ENCODE measurements around the gene SELENOI. TPM values are rescaled to one million over a fixed set of nuclear protein-coding genes. Genes with fewer than 3 reads are reported as not detected.

Gene SELENOI
- total RNA-seq, 1 experiment from 2014 or later: 17.6 TPM

DNA sequence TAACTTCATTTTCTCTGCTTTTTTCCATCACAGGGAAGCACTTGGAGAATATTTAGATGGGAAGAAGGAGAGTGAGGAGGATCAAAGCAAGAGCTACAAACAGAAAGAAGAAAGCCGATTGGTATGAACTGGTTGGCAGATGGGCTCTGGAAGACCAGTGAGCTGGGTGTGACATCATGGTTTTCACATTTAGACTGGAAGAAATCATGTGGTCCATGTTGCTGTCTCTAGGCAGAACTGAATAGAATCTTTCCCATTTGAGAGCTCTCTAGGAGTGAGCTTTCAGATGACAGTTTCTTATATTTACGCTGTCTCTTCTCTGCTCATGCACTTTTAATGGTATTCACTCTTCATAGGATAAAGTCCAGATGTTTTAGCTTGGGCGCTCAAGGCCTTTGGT lies 68.4 kb downstream of the SELENOI start:
- H3K36me3 ChIP-seq: no peaks in the 10 kb centered on the region
- H3K27me3 ChIP-seq (replicated peaks): no peaks in the 10 kb centered on the region
- DNase-seq (ENCODE audit: low read depth in 1 of 2, low spot score in 2 of 2): no peak
- H3K4me3 ChIP-seq: no peak overlapping the region
- no peaks in the 10 kb centered on the region for H3K4me1 ChIP-seq (replicated peaks)
- no peaks in the 10 kb centered on the region; the same call in 1 of the 2 replicates for H3K9me3 ChIP-seq (replicated peaks)
- no peak overlapping the region for H3K27ac ChIP-seq

DNA sequence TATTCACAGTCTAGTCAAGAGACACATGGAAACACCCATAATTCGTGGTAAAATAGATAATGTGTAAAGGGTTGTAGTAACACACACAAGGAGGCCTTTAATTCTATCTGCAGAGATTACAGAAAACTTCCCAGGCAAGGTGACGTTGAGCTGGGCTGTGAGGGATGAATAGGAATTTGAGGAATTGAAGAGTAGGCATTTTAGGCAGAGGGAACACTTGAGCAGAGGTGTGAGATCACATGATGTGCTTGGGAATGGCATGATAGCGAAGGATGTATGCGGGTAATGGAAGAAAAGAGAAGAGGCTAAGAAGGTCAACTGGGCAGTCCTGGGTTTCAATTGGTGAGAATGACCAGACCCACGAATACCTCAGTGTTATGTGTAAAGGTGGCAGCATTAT lies 76.0 kb downstream of the SELENOI start:
- H3K27me3 ChIP-seq (replicated peaks): no peaks in the 10 kb centered on the region
- no peak for DNase-seq (ENCODE audit: low read depth in 1 of 2, low spot score in 2 of 2)
- no peak overlapping the region for H3K27ac ChIP-seq
- H3K36me3 ChIP-seq: no peaks in the 10 kb centered on the region
- H3K4me1 ChIP-seq (replicated peaks): no peaks in the 10 kb centered on the region
- no peaks in the 10 kb centered on the region for H3K9me3 ChIP-seq (replicated peaks)
- no peak overlapping the region for H3K4me3 ChIP-seq

DNA sequence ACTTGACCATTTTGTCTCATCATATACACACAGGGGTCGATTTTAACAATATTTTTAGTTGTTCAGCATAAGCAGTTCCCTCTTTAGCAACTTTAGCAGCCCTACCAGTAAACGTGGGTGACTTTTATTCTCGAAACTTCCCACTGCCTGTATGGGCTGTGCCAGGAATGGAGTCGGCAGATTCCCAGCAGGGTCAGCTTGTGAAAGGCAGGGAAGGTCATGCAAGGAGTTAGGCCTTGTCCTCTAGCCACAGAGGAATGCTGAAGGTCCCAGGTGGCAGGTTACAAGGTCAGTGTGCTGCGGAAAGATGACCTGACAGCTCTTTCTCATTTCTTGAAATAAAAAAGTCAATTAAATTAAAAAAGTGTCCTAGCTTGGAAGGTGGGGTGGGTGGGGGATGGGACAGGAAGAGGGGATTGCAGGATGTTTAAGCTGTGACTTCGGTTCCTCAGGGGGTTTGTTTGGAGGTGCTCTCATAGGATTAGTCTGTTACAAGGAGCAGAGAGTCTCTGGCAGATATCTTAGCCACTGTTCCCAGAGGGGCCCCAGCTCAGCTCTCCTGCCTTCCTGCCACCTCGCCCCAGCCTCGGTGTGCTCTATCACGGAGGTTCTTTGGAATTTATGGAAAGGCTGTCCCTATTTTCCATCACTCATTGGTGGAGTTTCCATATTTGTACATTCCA lies 77.1 kb downstream of the SELENOI start:
- H3K36me3 ChIP-seq: no peaks in the 10 kb centered on the region
- no peaks in the 10 kb centered on the region for H3K27me3 ChIP-seq (replicated peaks)
- H3K4me1 ChIP-seq (replicated peaks): no peaks in the 10 kb centered on the region
- H3K9me3 ChIP-seq (replicated peaks): no peaks in the 10 kb centered on the region
- no peak overlapping the region for H3K27ac ChIP-seq
- no peak overlapping the region for H3K4me3 ChIP-seq
- no peak for DNase-seq (ENCODE audit: low read depth in 1 of 2, low spot score in 2 of 2)

- no peak overlapping the region for H3K27ac ChIP-seq
- no peaks in the 10 kb centered on the region for H3K36me3 ChIP-seq
- H3K27me3 ChIP-seq (replicated peaks): no peaks in the 10 kb centered on the region
- no peaks in the 10 kb centered on the region for H3K4me1 ChIP-seq (replicated peaks)
- no peak for DNase-seq (ENCODE audit: low read depth in 1 of 2, low spot score in 2 of 2)
- no peak overlapping the region for H3K4me3 ChIP-seq
- no peaks in the 10 kb centered on the region for H3K9me3 ChIP-seq (replicated peaks)
These were observed 77.8 kb downstream of the SELENOI start for GRCh38 chr2:26423750-26424149.

DNA sequence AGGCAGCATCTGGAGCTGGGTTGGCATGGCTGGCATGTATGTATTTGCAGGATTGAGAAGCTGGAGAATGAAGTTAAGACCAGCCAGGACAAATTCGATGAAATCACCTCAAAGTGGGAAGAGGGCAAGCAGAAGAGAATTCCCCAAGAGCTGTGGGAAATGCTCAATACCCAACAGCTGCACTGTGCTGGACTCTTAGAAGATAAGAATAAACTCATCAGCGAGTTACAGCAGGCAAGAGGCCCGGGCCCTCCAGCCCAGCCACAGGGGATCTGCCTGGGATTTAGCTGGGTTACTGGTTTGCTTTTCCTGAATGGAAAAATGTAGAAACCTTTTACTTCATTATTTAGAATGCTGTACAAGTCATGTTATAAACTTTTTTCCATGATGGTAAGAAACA lies 78.3 kb downstream of the SELENOI start:
- Histone ChIP-seq H3K9me3 (replicated peaks) (no peaks in the 10 kb centered on the region), H3K4me1 (replicated peaks) (no peaks in the 10 kb centered on the region), H3K27ac (no peak overlapping the region), H3K4me3 (no peak overlapping the region), H3K36me3 (no peaks in the 10 kb centered on the region), H3K27me3 (replicated peaks) (no peaks in the 10 kb centered on the region)
- no peak for DNase-seq (ENCODE audit: low read depth in 1 of 2, low spot score in 2 of 2)

GRCh38 chr2:26428846-26429245 lies 82.9 kb downstream of the SELENOI start:
- no peaks in the 10 kb centered on the region for H3K27me3 ChIP-seq (replicated peaks)
- H3K36me3 ChIP-seq: no peaks in the 10 kb centered on the region
- H3K27ac ChIP-seq: no peak overlapping the region
- no peak overlapping the region for H3K4me3 ChIP-seq
- H3K9me3 ChIP-seq (replicated peaks): no peaks in the 10 kb centered on the region
- DNase-seq (ENCODE audit: low read depth in 1 of 2, low spot score in 2 of 2): no peak
- no peaks in the 10 kb centered on the region for H3K4me1 ChIP-seq (replicated peaks)

- DNase-seq (ENCODE audit: low read depth in 1 of 2, low spot score in 2 of 2): no peak
- no peak overlapping the region for H3K4me3 ChIP-seq
These were observed 84.0 kb downstream of the SELENOI start for GRCh38 chr2:26429779-26430578.

DNA sequence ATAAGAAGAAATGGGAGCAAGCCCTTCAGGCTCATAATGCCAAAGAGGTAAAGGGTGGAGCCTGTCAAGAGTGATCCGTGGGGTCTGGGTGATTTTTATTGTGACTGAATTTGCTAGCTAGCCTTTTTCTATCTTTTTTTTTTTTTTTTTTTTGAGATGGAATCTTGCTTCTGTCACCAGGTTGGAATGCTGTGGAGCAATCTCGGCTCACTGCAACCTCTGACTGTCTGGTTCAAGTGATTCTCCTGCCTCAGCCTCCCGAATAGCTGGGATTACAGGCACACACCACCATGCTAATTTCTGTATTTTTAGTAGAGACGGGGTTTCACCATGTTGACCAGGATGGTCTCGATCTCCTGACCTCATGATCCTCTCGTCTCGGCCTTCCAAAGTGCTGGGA lies 84.9 kb downstream of the SELENOI start:
- H3K4me3 ChIP-seq: no peak overlapping the region
- no peak for DNase-seq (ENCODE audit: low read depth in 1 of 2, low spot score in 2 of 2)
- no peak overlapping the region for H3K27ac ChIP-seq
- H3K27me3 ChIP-seq (replicated peaks): no peaks in the 10 kb centered on the region
- no peaks in the 10 kb centered on the region for H3K36me3 ChIP-seq
- no peaks in the 10 kb centered on the region for H3K4me1 ChIP-seq (replicated peaks)
- no peaks in the 10 kb centered on the region for H3K9me3 ChIP-seq (replicated peaks)

More at GRCh38 chr2:26429779-26430578, 84.0 kb downstream of the SELENOI start:
- H3K4me1 ChIP-seq (replicated peaks): no peaks in the 10 kb centered on the region
- no peaks in the 10 kb centered on the region for H3K27me3 ChIP-seq (replicated peaks)
- no peaks in the 10 kb centered on the region for H3K36me3 ChIP-seq
- no peaks in the 10 kb centered on the region for H3K9me3 ChIP-seq (replicated peaks)
- H3K27ac ChIP-seq: no peak overlapping the region

GRCh38 chr2:26432363-26432762 lies 86.4 kb downstream of the SELENOI start:
- no peak for DNase-seq (ENCODE audit: low read depth in 1 of 2, low spot score in 2 of 2)
- no peak overlapping the region for H3K27ac ChIP-seq
- H3K4me3 ChIP-seq: no peak overlapping the region
- no peaks in the 10 kb centered on the region for H3K36me3 ChIP-seq
- no peaks in the 10 kb centered on the region for H3K27me3 ChIP-seq (replicated peaks)
- H3K9me3 ChIP-seq (replicated peaks): no peaks in the 10 kb centered on the region
- H3K4me1 ChIP-seq (replicated peaks): no peaks in the 10 kb centered on the region

DNA sequence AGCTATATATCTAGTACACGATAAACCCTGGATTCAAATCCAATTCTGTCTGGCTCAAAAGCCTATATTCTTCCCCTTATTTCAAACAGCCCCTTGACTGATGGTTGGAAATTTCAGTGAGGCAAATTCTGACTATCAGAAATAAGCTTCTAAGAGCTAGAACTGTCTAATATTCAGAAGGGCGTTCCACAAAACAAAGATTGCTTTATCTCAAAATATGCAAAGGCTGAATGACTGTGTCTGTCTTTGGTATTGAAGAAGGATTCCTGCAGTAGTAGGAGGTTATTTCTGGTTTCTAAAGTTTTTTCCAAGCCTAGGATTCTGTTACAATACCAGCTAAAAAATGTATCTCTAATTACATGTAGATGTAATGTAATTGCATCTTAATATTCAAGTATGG lies 86.9 kb downstream of the SELENOI start:
- no peak for DNase-seq (ENCODE audit: low read depth in 1 of 2, low spot score in 2 of 2)
- H3K27ac ChIP-seq: no peak overlapping the region
- H3K4me1 ChIP-seq (replicated peaks): no peaks in the 10 kb centered on the region
- no peaks in the 10 kb centered on the region for H3K36me3 ChIP-seq
- no peak overlapping the region for H3K4me3 ChIP-seq
- H3K9me3 ChIP-seq (replicated peaks): no peaks in the 10 kb centered on the region
- no peaks in the 10 kb centered on the region for H3K27me3 ChIP-seq (replicated peaks)

DNA sequence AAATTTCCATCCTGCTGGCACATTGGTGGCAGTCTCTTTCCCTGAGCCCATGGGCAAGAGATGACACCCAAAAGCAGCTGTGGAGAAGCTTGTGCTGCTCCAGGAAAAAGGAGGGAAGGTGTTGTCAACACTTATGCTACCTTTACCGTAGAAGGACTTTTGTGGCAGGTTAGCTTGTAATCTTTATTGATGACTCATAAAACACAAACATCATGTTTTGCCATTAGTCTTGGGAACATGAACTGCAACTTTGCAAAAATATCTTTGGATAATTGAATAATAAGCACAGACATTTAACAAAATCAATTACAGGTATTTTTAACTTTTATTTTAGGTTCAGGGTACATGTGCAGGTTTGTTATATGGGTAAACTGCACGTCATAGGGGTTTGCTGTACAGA lies 89.2 kb downstream of the SELENOI start:
- Histone ChIP-seq H3K27ac (no peak overlapping the region), H3K4me3 (no peak overlapping the region), H3K27me3 (replicated peaks) (peaks cover 4% of the 10 kb centered on the region; the same call in 1 of the 2 replicates), H3K36me3 (no peaks in the 10 kb centered on the region), H3K9me3 (replicated peaks) (no peaks in the 10 kb centered on the region), H3K4me1 (replicated peaks) (no peaks in the 10 kb centered on the region)
- no peak for DNase-seq (ENCODE audit: low read depth in 1 of 2, low spot score in 2 of 2)

DNA sequence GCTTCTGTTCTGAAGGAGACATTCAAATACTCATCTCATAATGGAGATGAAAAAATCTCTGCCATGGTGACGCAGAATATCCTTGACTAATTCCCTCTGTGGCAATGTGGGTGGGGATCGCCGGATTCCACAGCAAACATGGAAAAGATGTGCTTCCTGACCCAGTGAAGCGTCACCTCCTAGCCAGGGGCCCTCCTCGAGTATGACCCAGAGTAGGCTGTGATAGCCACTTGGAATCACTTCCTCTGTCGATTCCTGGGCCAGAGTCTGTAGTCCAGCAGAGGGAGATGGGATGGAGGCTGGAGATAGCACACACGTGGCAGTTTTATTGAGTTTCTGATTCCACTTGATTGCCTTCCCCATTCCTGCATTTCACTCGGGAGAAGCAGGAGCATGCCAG lies 92.6 kb downstream of the SELENOI start:
- no peaks in the 10 kb centered on the region for H3K9me3 ChIP-seq (replicated peaks)
- H3K27me3 ChIP-seq (replicated peaks): peaks cover 11% of the 10 kb centered on the region
- DNase-seq (ENCODE audit: low read depth in 1 of 2, low spot score in 2 of 2): no peak
- no peak overlapping the region for H3K27ac ChIP-seq
- H3K4me1 ChIP-seq (replicated peaks): no peaks in the 10 kb centered on the region
- H3K4me3 ChIP-seq: no peak overlapping the region
- H3K36me3 ChIP-seq: no peaks in the 10 kb centered on the region

DNA sequence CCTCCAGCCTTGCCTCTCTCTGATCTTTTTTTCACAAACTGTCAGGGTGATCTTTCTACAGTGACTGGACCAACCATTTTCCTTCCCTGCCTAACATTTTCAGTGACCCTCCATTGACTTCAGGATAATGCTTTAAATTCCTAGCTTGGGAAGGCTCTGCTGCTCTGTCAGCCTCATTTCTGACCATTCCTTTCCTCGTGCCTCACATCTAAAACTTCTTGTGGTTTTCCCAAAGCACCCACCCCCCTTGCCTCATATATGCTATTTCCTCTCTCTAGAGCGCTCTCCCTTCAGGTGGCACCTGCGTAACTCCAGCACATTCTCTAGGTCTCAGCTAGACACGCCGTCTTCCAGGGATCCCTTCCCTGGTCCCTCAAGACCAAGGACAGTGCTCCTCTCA lies 93.0 kb downstream of the SELENOI start:
- H3K27me3 ChIP-seq (replicated peaks): peaks cover 11% of the 10 kb centered on the region
- no peaks in the 10 kb centered on the region for H3K36me3 ChIP-seq
- H3K27ac ChIP-seq: no peak overlapping the region
- no peaks in the 10 kb centered on the region for H3K4me1 ChIP-seq (replicated peaks)
- no peak overlapping the region for H3K4me3 ChIP-seq
- no peaks in the 10 kb centered on the region for H3K9me3 ChIP-seq (replicated peaks)
- no peak for DNase-seq (ENCODE audit: low read depth in 1 of 2, low spot score in 2 of 2)

- no peak for DNase-seq (ENCODE audit: low read depth in 1 of 2, low spot score in 2 of 2)
- Histone ChIP-seq H3K4me1 (replicated peaks) (no peaks in the 10 kb centered on the region), H3K27me3 (replicated peaks) (peaks cover 11% of the 10 kb centered on the region), H3K27ac (no peak overlapping the region), H3K4me3 (no peak overlapping the region), H3K36me3 (no peaks in the 10 kb centered on the region), H3K9me3 (replicated peaks) (no peaks in the 10 kb centered on the region)
These were observed 96.4 kb downstream of the SELENOI start for GRCh38 chr2:26442301-26442700.
